ENCODE measurements around the gene CCIN. TPM values are rescaled to one million over a fixed set of nuclear protein-coding genes. Genes with fewer than 3 reads are reported as not detected.

CCIN gene
- total and polyA plus RNA-seq, 2 of the 4 experiments (the other 2 are of a cell fraction), result 0.80 to 1.1 TPM

GRCh38 chr9:36191290-36191645 lies 22.1 kb downstream of the CCIN start:
- Histone ChIP-seq H3K23ac (ENCODE audit: low read depth, low read length) (peak overlapping the region; percentile 94), H2BK20ac (ENCODE audit: low read depth, low read length) (no peak overlapping the region), H3K4me1 (ENCODE audit: control insufficient read depth, insufficient read depth, low read length) (peaks cover 15% of the 10 kb centered on the region), H2BK120ac (ENCODE audit: low read depth, low read length) (no peak overlapping the region; the same call in 1 of the 2 replicates), H3K9ac (ENCODE audit: low read depth, low read length) (peak overlapping the region; percentile 86), H3K36me3 (ENCODE audit: control insufficient read depth, insufficient read depth, low read length) (peaks cover 2% of the 10 kb centered on the region; the same call in 1 of the 2 replicates), H3K4me3 (ENCODE audit: insufficient read depth, low read depth, low read length) (peak overlapping the region; percentile 73), H4K8ac (ENCODE audit: low read depth in 2 of 2, low read length in 2 of 2) (peak overlapping the region in 1 of 2 experiments; percentile 47; a peak in 2 of 4 replicates), H3K9me1 (ENCODE audit: insufficient read depth, low read length) (peaks cover 21% of the 10 kb centered on the region), H4K91ac (ENCODE audit: insufficient read depth, low read depth, low read length) (peak overlapping the region; percentile 55), H3K9me3 (ENCODE audit: control insufficient read depth, insufficient read depth, low read length) (no peaks in the 10 kb centered on the region), H2AFZ (replicated peaks; ENCODE audit: low read length, poor library complexity) (peak overlapping the region; percentile 93), H3K4me2 (ENCODE audit: low read depth, low read length) (peak overlapping the region; percentile 99), H3K4ac (ENCODE audit: low read depth, low read length) (peak overlapping the region; percentile 76), H4K20me1 (ENCODE audit: insufficient read depth, low read length) (peaks cover 43% of the 10 kb centered on the region), H4K5ac (ENCODE audit: low read depth, low read length) (peak overlapping the region; percentile 18; the same call in 1 of the 2 replicates), H2BK15ac (ENCODE audit: low read depth, low read length) (no peak overlapping the region), H3K27me3 (ENCODE audit: control insufficient read depth, insufficient read depth, low read length) (no peaks in the 10 kb centered on the region), H3K79me1 (ENCODE audit: low read depth in 1 of 2, low read length in 2 of 2) (peaks cover 3 to 51% of the 10 kb centered on the region in 2 experiments; a peak in 2 of 4 replicates), H2AK5ac (ENCODE audit: low read depth, low read length) (peak overlapping the region; percentile 54; the same call in 1 of the 2 replicates), H3K27ac (ENCODE audit: insufficient read depth, low read length) (peak overlapping the region; percentile 75), H3K56ac (ENCODE audit: extremely low read depth, insufficient read depth, low read length) (peak overlapping the region; percentile 76; the same call in 1 of the 2 replicates), H2BK5ac (ENCODE audit: low read depth, low read length, poor library complexity, severe bottlenecking) (peak overlapping the region; percentile 71), H3K14ac (replicated peaks; ENCODE audit: low read depth, low read length) (peak overlapping the region; percentile 93), H3K18ac (ENCODE audit: low read depth, low read length) (no peak overlapping the region), H2AK9ac (replicated peaks; ENCODE audit: low read depth, low read length, poor library complexity) (peak overlapping the region; percentile 98)
- ChIA-PET POLR2A (ENCODE audit: unreplicated experiment) (interaction anchor here (0.6 kb wide), 1 partner anchor 82 kb away, joined by 4 read pairs; no protein-coding TSS in a partner anchor), CTCF (interaction anchor here (0.6 to 2.1 kb wide), 7 partner anchors 10 to 280 kb away, joined by 3 to 6 read pairs (median 4); no protein-coding TSS in a partner anchor)
- in situ Hi-C loops (cut with MboI; ENCODE audit: low sequenced_read_pairs), result no loop called here
- WGBS, 2 experiments (ENCODE audit: extremely low coverage in 2 of 2, insufficient read length in 1 of 2), result 1% methylated on average over 15 of the region's 18 CpGs; no CpG with 5 or more reads in 1 of the 2 experiments
- no peak for DNase-seq
- ATAC-seq (ENCODE audit: low read depth), result peak; percentile 0; the same call in 1 of the 2 replicates
- TF ChIP-seq USF2 (IDR thresholded peaks at IDR 0.05; ENCODE audit: low read depth, low read length), result no peak
- TF ChIP-seq RFX5 (IDR thresholded peaks at IDR 0.05; ENCODE audit: low read depth, low read length), result no peak
- no peak for TF ChIP-seq BHLHE40 (IDR thresholded peaks at IDR 0.05; ENCODE audit: low read depth, low read length)
- TF ChIP-seq CTCF (conservative IDR thresholded peaks at IDR 0.05; ENCODE audit: low read depth, low read length), result no peak
- no peak for TF ChIP-seq RAD21 (IDR thresholded peaks at IDR 0.05; ENCODE audit: low read length)
- no peak for TF ChIP-seq MAFK (IDR thresholded peaks at IDR 0.05; ENCODE audit: low read depth, low read length)
- no peak for TF ChIP-seq MXI1 (IDR thresholded peaks at IDR 0.05; ENCODE audit: borderline replicate concordance, low read depth, low read length)
- no peak for TF ChIP-seq CEBPB (IDR thresholded peaks at IDR 0.05; ENCODE audit: low read depth, low read length)
- no peak for TF ChIP-seq NFE2L2 (IDR thresholded peaks at IDR 0.05; ENCODE audit: low read depth, low read length)
- TF ChIP-seq FOS (IDR thresholded peaks at IDR 0.05; ENCODE audit: low read depth, low read length), result no peak
- TF ChIP-seq MAZ (IDR thresholded peaks at IDR 0.05; ENCODE audit: borderline replicate concordance, low read depth, low read length), result no peak
- TF ChIP-seq RCOR1 (IDR thresholded peaks at IDR 0.05; ENCODE audit: insufficient replicate concordance, low read length), result no peak
- TF ChIP-seq POLR2A (IDR thresholded peaks at IDR 0.05; ENCODE audit: low read depth, low read length), result no peak
- no peak for TF ChIP-seq ELK1 (IDR thresholded peaks at IDR 0.05; ENCODE audit: borderline replicate concordance, low read depth, low read length)
- no peak for TF ChIP-seq CHD1 (IDR thresholded peaks at IDR 0.05; ENCODE audit: low read depth, low read length)
- no peak for TF ChIP-seq SMC3 (IDR thresholded peaks at IDR 0.05; ENCODE audit: low read depth, low read length)
- intact Hi-C loops (cut with micrococcal nuclease), result loop anchor here (2.0 to 5.0 kb wide), 3 partner anchors 54 to 136 kb away; partner anchors contain the start of gene GLIPR2
- dilution Hi-C loops (cut with HindIII; ENCODE audit: low sequenced_read_pairs, unreplicated experiment), result no loop called here
- BruUV-seq (replicated peaks), result no TSS peak
